ENCODE results near the gene LYPD1.
A peak's percentile ranks its signal among the peaks of the same experiment; 100 is the strongest.

LYPD1 gene

DNA sequence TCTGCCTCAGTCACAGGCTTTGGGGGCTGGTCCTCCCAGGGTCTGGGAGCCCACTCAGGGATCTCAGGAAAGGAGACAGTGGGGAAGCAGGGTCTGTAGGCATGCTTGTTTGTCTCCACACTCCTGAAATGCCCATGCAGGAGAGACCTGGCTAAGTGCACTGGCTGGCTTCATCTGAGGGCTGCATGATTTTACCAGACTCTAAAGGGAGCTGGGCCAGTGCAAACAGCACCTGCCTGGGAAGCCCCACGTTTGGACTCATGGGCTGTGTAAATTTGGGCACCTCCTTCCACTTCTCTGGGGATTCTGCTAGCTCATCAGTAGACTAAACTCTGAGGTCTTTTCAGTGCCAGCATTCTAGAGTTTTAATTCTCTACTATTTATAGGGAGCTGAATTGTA lies 33.7 kb downstream of the LYPD1 start:
- no peak overlapping the region for H3K4me3 ChIP-seq (ENCODE audit: control insufficient read depth, low read depth, low read length)
- no peak for DNase-seq (ENCODE audit: low read depth)
- TF ChIP-seq CTCF (conservative IDR thresholded peaks at IDR 0.05; ENCODE audit: control insufficient read depth, insufficient read depth, low read depth, low read length): no peak

DNA sequence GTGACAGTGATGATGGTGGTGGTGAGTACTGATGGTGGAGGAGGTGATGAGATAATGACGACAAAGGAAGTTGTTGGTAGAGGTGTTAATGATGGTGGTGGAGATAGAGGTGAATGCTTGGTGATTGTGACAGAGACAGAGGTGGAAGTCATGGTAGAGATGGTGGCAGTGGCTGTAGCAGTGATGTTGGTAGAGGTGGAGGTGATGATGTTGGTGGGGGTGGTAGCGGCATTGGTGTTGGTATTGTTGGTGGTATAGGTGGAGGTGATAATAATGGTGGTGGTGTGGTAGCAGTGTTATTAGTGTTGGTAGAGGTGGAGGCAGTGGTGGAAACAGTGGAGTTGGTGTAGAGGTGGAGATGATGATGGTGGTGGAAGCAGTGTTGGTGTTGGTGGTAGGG lies 36.4 kb downstream of the LYPD1 start:
- no peak for TF ChIP-seq CTCF (conservative IDR thresholded peaks at IDR 0.05; ENCODE audit: control insufficient read depth, insufficient read depth, low read depth, low read length)
- no peak overlapping the region for H3K4me3 ChIP-seq (ENCODE audit: control insufficient read depth, low read depth, low read length)
- no peak for DNase-seq (ENCODE audit: low read depth)

- no peak for TF ChIP-seq CTCF (conservative IDR thresholded peaks at IDR 0.05; ENCODE audit: control insufficient read depth, insufficient read depth, low read depth, low read length)
- no peak overlapping the region for H3K4me3 ChIP-seq (ENCODE audit: control insufficient read depth, low read depth, low read length)
- peak; percentile 10 for DNase-seq (ENCODE audit: low read depth)
Measured at GRCh38 chr2:132632000-132632649, 37.9 kb downstream of the LYPD1 start.

- no peak overlapping the region for H3K4me3 ChIP-seq (ENCODE audit: control insufficient read depth, low read depth, low read length)
- TF ChIP-seq CTCF (conservative IDR thresholded peaks at IDR 0.05; ENCODE audit: control insufficient read depth, insufficient read depth, low read depth, low read length): no peak
- no peak for DNase-seq (ENCODE audit: low read depth)
Measured at GRCh38 chr2:132627536-132627935, 42.5 kb downstream of the LYPD1 start.

- peak; percentile 61 for DNase-seq (ENCODE audit: low read depth)
- no peak overlapping the region for H3K4me3 ChIP-seq (ENCODE audit: control insufficient read depth, low read depth, low read length)
- TF ChIP-seq CTCF (conservative IDR thresholded peaks at IDR 0.05; ENCODE audit: control insufficient read depth, insufficient read depth, low read depth, low read length): no peak
Measured at GRCh38 chr2:132623096-132623839, 46.7 kb downstream of the LYPD1 start.

DNA sequence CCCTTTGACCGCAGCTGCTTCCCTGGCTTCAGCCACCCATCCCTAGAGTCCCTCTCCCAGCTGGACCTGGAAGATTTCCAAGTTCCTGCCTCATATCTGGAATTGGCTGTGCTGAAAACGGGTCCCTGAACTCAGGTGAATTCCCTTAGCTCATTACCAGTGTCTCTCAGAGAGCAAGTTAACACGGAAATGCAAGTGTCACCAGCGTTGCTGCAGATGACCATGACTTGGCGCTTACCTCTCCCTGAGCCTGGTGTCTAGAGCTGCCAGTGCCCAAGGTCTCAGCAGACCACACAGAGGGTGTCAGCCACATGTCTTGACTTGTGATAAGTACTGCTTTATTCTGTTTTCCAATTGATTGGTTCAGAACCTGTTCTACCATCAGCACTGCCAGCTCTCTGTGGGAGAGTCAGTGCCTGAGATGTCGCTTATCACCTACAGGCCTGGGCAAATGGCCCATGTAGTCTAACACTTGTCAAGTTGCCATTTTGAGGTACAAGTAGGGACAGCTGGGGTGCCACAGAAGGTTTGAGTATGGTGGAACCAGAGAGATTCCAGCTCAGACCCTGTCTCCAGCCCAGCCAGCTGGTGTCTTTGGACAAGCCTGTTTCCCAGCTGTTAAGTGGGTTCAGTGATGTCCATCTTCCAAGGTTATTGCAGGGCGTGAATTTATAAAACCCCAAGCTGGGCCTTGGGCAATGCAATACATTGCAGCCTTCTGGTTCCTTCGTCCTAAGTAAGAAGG lies 48.7 kb downstream of the LYPD1 start:
- no peak overlapping the region for H3K4me3 ChIP-seq (ENCODE audit: control insufficient read depth, low read depth, low read length)
- no peak for TF ChIP-seq CTCF (conservative IDR thresholded peaks at IDR 0.05; ENCODE audit: control insufficient read depth, insufficient read depth, low read depth, low read length)
- DNase-seq (ENCODE audit: low read depth): no peak

Measured in fibroblast of mammary gland (primary cell).